Hepatocyte (in vitro differentiated cells): ENCODE data around the gene ANKRD10.

Source experiments
- CTCF ChIP-seq: fragments of 200-600 bp; sonication (generic); IDR thresholded peaks from 2 replicates; pipeline ENCODE4 v1.5.1; 2016; ENCODE audit warnings: antibody characterized with exemption, mild to moderate bottlenecking; ENCODE audit not compliant: poor library complexity
- EZH2 ChIP-seq: fragments of 200-600 bp; sonication (generic); IDR thresholded peaks from 2 replicates; pipeline ENCODE4 v1.6.1; 2016; ENCODE audit warnings: antibody characterized with exemption, mild to moderate bottlenecking, borderline replicate concordance

GRCh38 chr13:110873639-110874507 lies 41.0 kb downstream of the ANKRD10 start:
- no peak for TF ChIP-seq EZH2
- no peak for TF ChIP-seq CTCF
